HG02884 (cell line): ENCODE measurements around the gene PPIL6.

Experiments
- ATAC-seq: cut with Tn5 transposase; IDR thresholded peaks from one replicate; pipeline ENCODE4 v1.9.1; 2021; ENCODE audit warnings: mild to moderate bottlenecking, moderate library complexity; ENCODE audit not compliant: unreplicated experiment

PPIL6 gene

GRCh38 chr6:109449795-109450673 is 9.6 kb upstream of the PPIL6 start:
- ATAC-seq: no peak

DNA sequence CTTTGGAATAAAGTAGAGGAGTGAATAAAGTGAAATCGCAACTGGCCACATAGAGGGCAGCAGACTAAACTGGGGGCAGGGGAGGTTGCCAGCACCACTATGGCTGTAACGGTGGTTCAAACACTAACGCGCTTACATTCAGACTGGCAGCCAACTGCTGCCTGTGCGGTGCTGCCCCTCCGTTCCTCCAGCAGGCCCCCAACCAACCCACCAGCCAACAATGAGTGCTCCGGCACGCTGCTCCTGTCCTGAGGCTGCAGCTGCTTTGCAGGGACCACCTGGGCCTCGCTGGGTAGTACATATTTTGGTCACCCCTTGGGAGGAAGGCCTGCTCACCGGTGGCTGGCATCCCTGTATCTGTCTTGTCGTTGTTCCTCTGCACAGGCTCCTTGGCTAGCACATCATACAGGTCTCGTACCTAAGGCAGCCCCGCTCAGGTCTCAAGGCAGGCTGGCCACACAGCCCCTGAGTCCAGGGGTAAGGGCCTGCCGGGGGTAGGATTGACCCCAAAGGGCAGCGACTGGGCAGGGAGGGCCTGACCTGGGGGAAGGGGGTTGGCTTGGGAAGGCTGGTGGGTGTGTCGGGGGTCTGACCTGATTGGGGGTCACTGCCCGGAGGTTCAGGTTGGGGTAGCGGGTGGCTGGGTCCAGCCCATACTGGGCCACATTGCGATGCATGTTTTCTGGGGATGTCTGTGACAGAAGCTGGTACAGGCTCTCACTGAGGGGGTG is 8.8 kb upstream of the PPIL6 start:
- ATAC-seq: no peak

GRCh38 chr6:109448615-109449014 is 8.2 kb upstream of the PPIL6 start:
- ATAC-seq: no peak

- ATAC-seq: no peak
Measured at GRCh38 chr6:109447878-109448555, 7.6 kb upstream of the PPIL6 start.

- ATAC-seq: no peak
Measured at GRCh38 chr6:109447087-109447486, 6.7 kb upstream of the PPIL6 start.

DNA sequence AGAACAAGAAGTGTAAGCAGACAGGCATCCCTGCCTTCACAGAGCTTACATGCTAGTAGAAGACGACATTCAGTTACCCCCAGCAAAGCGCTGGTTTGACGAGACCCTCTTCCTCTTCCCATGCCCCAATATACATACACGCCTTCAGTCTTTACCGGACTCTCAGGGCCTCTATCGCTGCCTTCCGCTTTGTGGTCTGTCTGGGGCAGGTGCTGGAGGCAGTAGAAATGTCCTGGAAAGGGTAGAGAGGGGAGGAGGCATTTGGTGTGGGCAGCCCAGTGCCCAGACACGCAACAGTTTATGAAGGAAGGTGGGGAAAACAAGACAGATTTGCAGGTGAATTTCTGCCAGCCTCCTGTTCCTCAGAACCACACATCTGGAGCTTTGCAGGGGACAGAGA is 6.1 kb upstream of the PPIL6 start:
- no peak for ATAC-seq

GRCh38 chr6:109446072-109446471 is 5.6 kb upstream of the PPIL6 start:
- ATAC-seq: no peak

DNA sequence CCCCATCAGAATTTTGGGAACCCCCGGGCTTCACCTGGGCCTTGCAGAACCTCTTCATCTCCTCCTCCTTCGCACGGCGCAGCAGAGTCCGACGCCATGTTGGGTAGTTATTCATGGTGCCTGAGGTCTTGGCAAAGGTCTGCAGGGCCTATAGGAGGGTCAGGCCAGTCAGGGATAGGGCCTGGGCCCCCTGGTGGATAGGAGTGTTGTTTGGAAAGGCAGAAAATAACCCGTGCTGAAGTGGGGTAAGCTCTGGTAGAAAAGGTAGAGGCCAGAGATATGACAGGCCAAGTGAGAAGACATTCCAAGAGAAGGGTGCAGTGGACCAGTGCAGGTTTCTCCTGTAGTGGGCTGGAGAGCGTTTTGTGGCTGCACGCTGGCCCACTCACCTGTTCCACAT is 5.0 kb upstream of the PPIL6 start:
- no peak for ATAC-seq

- ATAC-seq: no peak
Measured at GRCh38 chr6:109443425-109443950, 3.1 kb upstream of the PPIL6 start.

DNA sequence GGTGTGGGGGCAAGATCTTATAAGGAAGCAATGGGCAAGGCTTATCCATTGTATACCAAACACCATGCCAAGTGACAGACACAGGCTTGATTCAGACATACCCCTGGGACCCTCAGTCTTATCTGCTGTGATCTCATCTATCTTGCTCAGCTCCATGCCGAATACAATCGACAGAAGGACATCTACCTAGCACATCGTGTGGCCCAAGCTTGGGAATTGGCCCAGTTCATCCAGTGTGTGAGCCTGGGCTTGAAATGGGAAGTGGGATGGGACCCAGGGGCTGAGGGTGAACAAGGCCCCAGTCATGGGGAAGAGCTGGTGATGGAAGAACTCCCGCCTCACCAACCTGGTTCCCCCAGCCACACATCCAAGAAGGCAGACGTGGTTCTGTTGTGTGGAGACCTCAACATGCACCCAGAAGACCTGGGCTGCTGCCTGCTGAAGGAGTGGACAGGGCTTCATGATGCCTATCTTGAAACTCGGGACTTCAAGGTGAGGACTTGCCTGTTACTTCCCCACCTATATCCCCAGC is 2.0 kb upstream of the PPIL6 start:
- no peak for ATAC-seq

- ATAC-seq: peak; percentile 19
Measured at GRCh38 chr6:109441069-109441816, 815 bp upstream of the PPIL6 start.

- no peak for ATAC-seq
Measured at GRCh38 chr6:109436041-109436440, 4.4 kb downstream of the PPIL6 start.

- ATAC-seq: no peak
Measured at GRCh38 chr6:109434456-109434855, 6.0 kb downstream of the PPIL6 start.

DNA sequence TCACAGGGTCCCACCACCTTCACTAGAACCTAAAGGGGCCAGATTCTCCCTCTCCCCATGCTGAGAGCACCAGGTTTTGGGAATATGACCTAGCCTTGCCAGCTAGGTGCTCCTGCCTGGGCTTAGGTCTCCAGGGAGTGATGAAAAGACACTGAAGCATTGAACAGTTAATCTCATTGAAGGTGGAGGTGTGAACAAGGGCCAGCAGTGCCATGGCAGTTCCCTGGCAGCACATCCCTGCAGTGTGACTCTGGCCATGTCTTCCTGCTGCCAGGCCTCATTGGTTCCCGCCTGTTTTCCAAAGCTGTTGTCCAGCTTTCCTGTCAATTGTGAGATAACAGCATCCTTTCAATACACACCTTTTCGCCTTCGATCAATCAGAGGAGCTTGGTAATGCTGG is 10.9 kb downstream of the PPIL6 start:
- no peak for ATAC-seq

DNA sequence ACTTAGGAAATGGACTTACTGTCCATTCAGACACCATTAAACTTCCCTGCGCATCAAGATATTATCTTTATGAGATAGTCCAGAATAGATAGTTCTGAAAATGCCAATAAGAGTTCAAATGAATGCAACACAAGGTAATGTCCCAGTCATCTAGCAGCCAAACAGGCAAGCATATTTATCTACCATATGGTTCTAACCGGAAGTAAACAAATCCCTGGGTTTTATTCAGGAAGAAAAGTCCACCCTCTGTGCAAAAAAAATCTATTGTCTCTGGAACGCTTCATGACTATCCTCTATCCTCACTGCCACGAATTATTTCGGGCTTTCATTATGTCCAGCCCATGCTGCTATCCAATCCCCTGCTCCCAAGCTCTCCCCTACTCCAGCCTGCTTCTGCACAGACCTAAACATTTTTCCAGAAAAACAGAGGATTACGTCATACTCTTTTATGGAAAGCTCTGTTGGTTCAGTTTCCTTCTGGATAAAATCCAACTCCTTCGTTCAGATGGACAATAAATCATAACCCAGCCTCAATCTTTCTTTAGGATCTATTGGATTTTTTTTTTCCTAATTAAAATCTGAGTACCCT is 11.4 kb downstream of the PPIL6 start:
- ATAC-seq: no peak

- no peak for ATAC-seq
Measured at GRCh38 chr6:109424946-109425345, 15.5 kb downstream of the PPIL6 start.

DNA sequence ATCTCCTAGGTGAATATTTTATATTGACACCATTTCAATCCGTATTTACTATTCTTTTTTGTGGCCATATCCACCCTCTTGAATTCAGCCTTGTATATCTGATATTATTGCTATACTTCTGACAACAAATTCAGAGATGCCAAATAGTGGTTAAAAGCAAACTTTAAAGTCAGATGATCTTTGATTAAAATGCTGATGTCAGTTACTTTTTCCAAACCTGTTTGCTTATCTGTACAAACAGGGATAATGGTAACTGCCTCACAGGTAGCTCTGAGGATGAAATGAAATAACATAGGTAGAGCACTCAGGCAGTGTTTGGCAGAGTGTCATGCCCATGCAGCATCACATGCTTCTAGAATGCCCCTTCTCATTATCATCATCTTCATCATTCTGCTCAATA is 19.2 kb downstream of the PPIL6 start:
- no peak for ATAC-seq

DNA sequence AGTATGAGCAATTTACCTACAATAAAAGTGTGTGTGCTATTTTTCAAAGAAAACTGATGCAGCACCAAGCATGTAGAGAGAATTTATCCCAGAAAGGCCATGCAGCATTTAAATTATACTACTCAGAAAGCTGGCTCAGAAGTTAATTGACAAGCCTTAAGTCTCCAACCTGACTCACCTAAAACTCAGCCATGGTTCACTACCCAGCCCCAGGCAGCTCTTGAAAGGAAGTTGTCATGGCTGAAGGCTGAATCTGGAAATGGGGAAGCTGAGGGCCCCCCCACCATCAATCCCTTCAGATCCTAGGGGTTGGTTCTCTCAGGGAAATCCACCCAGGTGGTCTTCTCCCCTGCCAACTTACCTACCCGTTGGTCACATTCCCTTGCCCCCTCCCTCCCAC is 19.7 kb downstream of the PPIL6 start:
- no peak for ATAC-seq

GRCh38 chr6:109417646-109418045 is 22.8 kb downstream of the PPIL6 start:
- no peak for ATAC-seq

- no peak for ATAC-seq
Measured at GRCh38 chr6:109411034-109411433, 29.4 kb downstream of the PPIL6 start.
